Measurements from ENCODE around the gene GALM.
"Not testable (repeated sequence)": the region's sequence is repeated elsewhere in the genome, so short reads cannot be mapped to it uniquely, and the experiment has no call there.

The GALM gene

GRCh38 chr2:38665854-38666555 lies at the start of gene GALM:
TSS of gene GALM (plus strand) at chr2:38666114. CDS start at chr2:38666162, 48 bp downstream.
- in situ Hi-C loops (cut with HindIII; ENCODE audit: low pct_ligation_motif_present, low pct_unique_long_range_greater_than_20kb, low sequenced_read_pairs): no loop called here
- peak; percentile 94 for DNase-seq

GRCh38 chr2:38617301-38617700 lies 48.6 kb upstream of the GALM start:
- no peak for DNase-seq
- in situ Hi-C loops (cut with HindIII; ENCODE audit: low pct_ligation_motif_present, low pct_unique_long_range_greater_than_20kb, low sequenced_read_pairs): no loop called here

- in situ Hi-C loops (cut with HindIII; ENCODE audit: low pct_ligation_motif_present, low pct_unique_long_range_greater_than_20kb, low sequenced_read_pairs): no loop called here
These were observed 46.3 kb upstream of the GALM start for GRCh38 chr2:38619458-38620164.

GRCh38 chr2:38620282-38620977 lies 45.5 kb upstream of the GALM start:
- in situ Hi-C loops (cut with HindIII; ENCODE audit: low pct_ligation_motif_present, low pct_unique_long_range_greater_than_20kb, low sequenced_read_pairs): no loop called here
- DNase-seq: no peak

More at GRCh38 chr2:38619458-38620164, 46.3 kb upstream of the GALM start:
- DNase-seq: no peak

DNA sequence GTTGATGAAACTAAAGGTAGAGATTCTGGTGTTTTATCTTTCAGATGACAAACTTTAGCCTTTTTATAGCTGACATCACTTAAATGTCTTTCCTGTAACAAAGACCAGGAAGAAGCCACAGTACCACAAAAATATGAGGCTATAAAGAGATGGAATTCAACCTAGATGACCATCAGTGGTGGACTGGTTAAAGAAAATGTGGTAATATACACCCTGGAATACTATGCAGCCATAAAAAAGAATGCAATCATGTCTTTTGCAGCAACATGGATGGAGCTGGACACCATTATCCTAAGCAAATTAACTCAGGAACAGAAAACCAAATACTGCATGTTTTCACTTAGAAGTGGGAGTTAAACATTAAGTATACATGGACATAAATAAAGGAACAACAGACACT lies 44.9 kb upstream of the GALM start:
- no peak for DNase-seq
- in situ Hi-C loops (cut with HindIII; ENCODE audit: low pct_ligation_motif_present, low pct_unique_long_range_greater_than_20kb, low sequenced_read_pairs): no loop called here

DNA sequence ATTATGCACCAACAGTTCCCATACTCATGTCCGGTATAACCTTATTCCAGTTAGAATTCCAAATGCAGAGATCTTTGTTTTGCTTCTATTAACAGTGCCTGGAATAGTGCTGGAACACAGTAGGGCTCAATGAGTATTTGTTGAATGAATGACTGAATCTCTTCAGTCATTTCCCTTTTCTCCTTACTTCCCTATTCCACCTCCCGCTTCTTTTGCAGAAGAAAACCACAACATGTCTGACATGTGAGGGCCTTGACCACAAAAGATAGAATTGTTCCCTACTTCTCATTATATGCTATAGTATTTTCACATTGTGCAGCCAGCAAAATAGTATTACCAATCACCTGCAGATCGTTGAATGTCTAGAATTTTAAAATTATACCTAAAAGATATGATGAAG lies 43.7 kb upstream of the GALM start:
- in situ Hi-C loops (cut with HindIII; ENCODE audit: low pct_ligation_motif_present, low pct_unique_long_range_greater_than_20kb, low sequenced_read_pairs): no loop called here
- no peak for DNase-seq

- in situ Hi-C loops (cut with HindIII; ENCODE audit: low pct_ligation_motif_present, low pct_unique_long_range_greater_than_20kb, low sequenced_read_pairs): no loop called here
- DNase-seq: no peak
These were observed 39.4 kb upstream of the GALM start for GRCh38 chr2:38626326-38627035.

DNA sequence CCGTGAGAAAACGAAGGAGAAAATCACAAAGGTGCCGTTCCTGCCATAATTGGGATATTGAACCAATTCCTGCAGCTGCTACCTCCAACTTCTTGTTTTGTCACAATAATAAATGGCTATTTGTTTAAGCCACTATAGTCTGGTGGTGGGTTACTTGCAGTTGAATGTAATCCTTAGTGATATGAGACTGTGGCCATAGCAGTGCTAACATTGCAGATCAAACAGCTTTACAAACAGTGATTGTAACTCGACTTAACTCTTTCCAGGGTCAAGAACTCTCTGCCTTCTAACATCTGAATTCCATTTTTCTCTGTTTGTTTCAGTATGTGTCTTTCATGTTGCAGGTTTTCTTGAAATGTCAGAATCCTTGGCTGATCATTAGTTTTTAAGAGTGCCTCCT lies 38.5 kb upstream of the GALM start:
- no peak for DNase-seq
- in situ Hi-C loops (cut with HindIII; ENCODE audit: low pct_ligation_motif_present, low pct_unique_long_range_greater_than_20kb, low sequenced_read_pairs): no loop called here

- in situ Hi-C loops (cut with HindIII; ENCODE audit: low pct_ligation_motif_present, low pct_unique_long_range_greater_than_20kb, low sequenced_read_pairs): no loop called here
- DNase-seq: no peak
These were observed 36.2 kb upstream of the GALM start for GRCh38 chr2:38629684-38630083.

- in situ Hi-C loops (cut with HindIII; ENCODE audit: low pct_ligation_motif_present, low pct_unique_long_range_greater_than_20kb, low sequenced_read_pairs): no loop called here
- DNase-seq: no peak
These were observed 33.9 kb upstream of the GALM start for GRCh38 chr2:38631976-38632375.

GRCh38 chr2:38632980-38633379 lies 32.9 kb upstream of the GALM start:
- DNase-seq: no peak
- in situ Hi-C loops (cut with HindIII; ENCODE audit: low pct_ligation_motif_present, low pct_unique_long_range_greater_than_20kb, low sequenced_read_pairs): no loop called here

GRCh38 chr2:38633895-38634294 lies 32.0 kb upstream of the GALM start:
- no peak for DNase-seq
- in situ Hi-C loops (cut with HindIII; ENCODE audit: low pct_ligation_motif_present, low pct_unique_long_range_greater_than_20kb, low sequenced_read_pairs): no loop called here

DNA sequence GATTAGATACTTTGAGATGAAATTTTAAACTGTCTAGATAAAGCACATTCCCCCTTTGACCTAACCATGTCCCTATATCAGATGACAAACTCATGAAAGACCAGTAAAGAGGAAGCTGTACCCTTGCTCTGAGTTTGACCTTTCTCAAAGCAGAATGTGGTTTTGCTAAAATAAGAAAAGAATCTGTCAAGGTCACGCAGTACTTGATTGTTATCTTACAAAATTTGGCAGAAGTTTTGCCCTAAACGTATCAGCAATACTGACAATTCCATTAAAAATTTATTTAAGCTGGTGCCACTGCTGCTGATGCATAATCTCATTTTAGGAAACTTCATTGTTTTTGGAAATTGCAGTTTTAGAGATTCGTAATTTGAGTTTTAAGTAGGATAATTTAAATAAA lies 31.2 kb upstream of the GALM start:
- in situ Hi-C loops (cut with HindIII; ENCODE audit: low pct_ligation_motif_present, low pct_unique_long_range_greater_than_20kb, low sequenced_read_pairs): no loop called here
- DNase-seq: no peak

DNA sequence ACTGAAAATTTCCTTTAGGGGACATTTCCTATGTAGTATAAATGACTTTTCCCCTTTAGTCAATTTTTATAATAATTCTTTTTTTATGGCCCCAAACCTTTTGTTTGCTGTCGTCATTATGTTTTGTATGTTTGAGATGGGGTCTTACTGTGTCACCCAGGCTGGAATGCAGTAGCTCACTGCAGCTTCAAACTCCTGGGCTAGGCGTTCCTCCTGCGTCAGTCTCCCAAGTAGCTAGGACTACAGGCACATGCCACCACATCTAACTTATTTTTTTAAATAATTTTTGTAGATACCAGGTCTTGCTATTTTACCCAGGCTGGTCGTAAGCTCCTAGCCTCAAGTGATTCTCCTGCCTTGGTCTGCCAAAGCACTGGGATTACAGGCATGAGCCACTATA lies 30.8 kb upstream of the GALM start:
- no peak for DNase-seq
- in situ Hi-C loops (cut with HindIII; ENCODE audit: low pct_ligation_motif_present, low pct_unique_long_range_greater_than_20kb, low sequenced_read_pairs): no loop called here

DNA sequence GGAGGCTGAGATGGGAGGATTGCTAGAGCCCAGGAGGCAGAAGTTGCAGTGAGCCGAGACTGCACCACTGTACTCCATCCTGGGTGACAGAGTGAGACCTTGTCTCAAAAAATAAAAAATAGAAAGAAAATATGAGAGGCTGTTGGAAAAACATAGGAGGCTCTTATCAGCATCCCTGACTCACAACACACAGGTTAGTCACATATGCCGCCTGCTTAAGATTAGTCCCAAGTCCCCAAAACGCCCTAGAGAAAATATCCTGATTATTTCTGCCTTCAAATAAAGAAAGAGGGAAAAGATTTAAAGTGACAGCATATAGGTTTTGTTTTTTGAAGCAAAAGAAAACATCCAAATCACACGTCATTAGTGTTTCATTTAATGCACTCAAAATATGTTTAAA lies 29.8 kb upstream of the GALM start:
- in situ Hi-C loops (cut with HindIII; ENCODE audit: low pct_ligation_motif_present, low pct_unique_long_range_greater_than_20kb, low sequenced_read_pairs): no loop called here
- DNase-seq: no peak

DNA sequence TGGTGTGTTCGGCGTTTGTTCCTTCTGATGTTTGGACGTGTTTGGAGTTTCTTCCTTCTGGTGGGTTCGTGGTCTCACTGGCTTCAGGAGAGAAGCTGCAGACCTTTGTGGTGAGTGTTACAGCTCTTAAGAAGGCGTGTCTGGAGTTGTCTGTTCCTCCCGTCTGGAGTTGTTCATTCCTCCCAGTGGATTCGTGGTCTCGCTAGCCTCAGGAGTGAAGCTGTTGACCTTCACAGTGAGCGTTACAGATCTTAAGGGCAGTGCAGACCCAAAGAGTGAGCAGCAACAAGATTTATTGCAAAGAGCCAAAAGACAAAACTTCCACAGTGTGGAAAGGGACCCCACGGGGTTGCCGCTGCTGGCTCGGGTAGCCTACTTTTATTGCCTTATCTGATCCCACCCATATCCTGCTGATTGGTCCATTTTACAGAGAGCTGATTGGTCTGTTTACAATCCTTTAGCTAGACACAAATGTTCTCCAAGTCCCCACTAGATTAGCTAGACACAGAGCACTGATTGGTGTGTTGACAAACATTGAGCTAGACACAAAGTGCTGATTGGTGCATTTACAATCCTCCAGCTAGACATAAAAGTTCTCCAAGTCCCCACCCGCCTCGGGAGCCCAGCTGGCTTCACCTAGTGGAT lies 23.4 kb upstream of the GALM start:
- DNase-seq; in situ Hi-C loops (cut with HindIII; ENCODE audit: low pct_ligation_motif_present, low pct_unique_long_range_greater_than_20kb, low sequenced_read_pairs): not testable (repeated sequence)

GRCh38 chr2:38643021-38643671 lies 22.8 kb upstream of the GALM start:
- no peak for DNase-seq
- in situ Hi-C loops (cut with HindIII; ENCODE audit: low pct_ligation_motif_present, low pct_unique_long_range_greater_than_20kb, low sequenced_read_pairs): no loop called here

Measured in ACHN (cell line).